Karpas-422 (cell line): ENCODE data around the gene TRIM74. TPM values are rescaled to one million over a fixed set of nuclear protein-coding genes. Genes with fewer than 3 reads are reported as not detected.
A peak's percentile ranks its signal among the peaks of the same experiment; 100 is the strongest.
"Not testable (repeated sequence)": the region's sequence is repeated elsewhere in the genome, so short reads cannot be mapped to it uniquely, and the experiment has no call there.

Experiments used
- DNase-seq: peaks from one replicate; pipeline ENCODE4 v3.0.0-alpha.2; 2015
- H2AFZ ChIP-seq: fragments of 200-600 bp; sonication (generic); 2 replicates; pipeline ENCODE4 v1.6.1; 2014; ENCODE audit warnings: antibody characterized with exemption, low read length, mixed read lengths
- H3K27ac ChIP-seq: fragments of 200-600 bp; sonication (generic); 2 replicates; pipeline ENCODE4 v1.5.1; 2014; ENCODE audit warnings: mild to moderate bottlenecking, low read length, moderate library complexity
- H3K27me3 ChIP-seq: fragments of 200-600 bp; sonication (generic); 2 replicates; pipeline ENCODE4 v1.6.1; 2014; ENCODE audit warnings: low read length, mixed read lengths
- H3K36me3 ChIP-seq: fragments of 200-600 bp; sonication (generic); 2 replicates; pipeline ENCODE4 v1.6.1; 2014; ENCODE audit warnings: low read length, mixed read lengths; ENCODE audit not compliant: insufficient read depth
- H3K4me1 ChIP-seq: fragments of 200-600 bp; sonication (generic); 2 replicates; pipeline ENCODE4 v1.6.1; 2014; ENCODE audit warnings: mild to moderate bottlenecking, low read length, mixed read lengths
- H3K4me2 ChIP-seq: fragments of 200-600 bp; sonication (generic); 2 replicates; pipeline ENCODE4 v1.6.1; 2014; ENCODE audit warnings: low read length, low read depth, mild to moderate bottlenecking; ENCODE audit not compliant: poor library complexity, severe bottlenecking
- H3K4me3 ChIP-seq: fragments of 200-600 bp; sonication (generic); 2 replicates; pipeline ENCODE4 v1.5.1; 2014; ENCODE audit warnings: mild to moderate bottlenecking, antibody characterized with exemption, low read length, mixed read lengths
- H3K79me2 ChIP-seq: fragments of 200-600 bp; sonication (generic); 2 replicates; pipeline ENCODE4 v1.6.1; 2014; ENCODE audit warnings: mild to moderate bottlenecking, low read length, mixed read lengths
- H3K9ac ChIP-seq: fragments of 200-600 bp; sonication (generic); 2 replicates; pipeline ENCODE4 v1.6.0; 2014; ENCODE audit warnings: low read length
- H3K9me2 ChIP-seq: fragments of 200-600 bp; sonication (generic), shearing (Covaris generic); replicated peaks from 2 replicates; pipeline ENCODE4 v1.6.0; 2014; ENCODE audit warnings: mild to moderate bottlenecking, low read length, moderate library complexity; ENCODE audit not compliant: insufficient read depth
- H3K9me3 ChIP-seq: fragments of 300-700, 200-600 bp; sonication (generic); 2 replicates; pipeline ENCODE4 v1.6.1; 2014; ENCODE audit warnings: low read length, mixed read lengths
- H4K20me1 ChIP-seq: fragments of 200-600 bp; sonication (generic); 2 replicates; pipeline ENCODE4 v1.6.1; 2014; ENCODE audit warnings: mild to moderate bottlenecking, antibody characterized with exemption, low read length, low read depth; ENCODE audit not compliant: insufficient read depth
- total RNA-seq: library from RNA; depleted of rRNA; stranded (reverse); fragments of >200 nt; shearing (Covaris generic); gene quantifications from 2 replicates; pipeline ENCODE4 v1.2.3, GENCODE V29; 2014; ENCODE audit warnings: low replicate concordance

Gene TRIM74
- total RNA-seq, 1 experiment from 2014 or later: not detected

DNA sequence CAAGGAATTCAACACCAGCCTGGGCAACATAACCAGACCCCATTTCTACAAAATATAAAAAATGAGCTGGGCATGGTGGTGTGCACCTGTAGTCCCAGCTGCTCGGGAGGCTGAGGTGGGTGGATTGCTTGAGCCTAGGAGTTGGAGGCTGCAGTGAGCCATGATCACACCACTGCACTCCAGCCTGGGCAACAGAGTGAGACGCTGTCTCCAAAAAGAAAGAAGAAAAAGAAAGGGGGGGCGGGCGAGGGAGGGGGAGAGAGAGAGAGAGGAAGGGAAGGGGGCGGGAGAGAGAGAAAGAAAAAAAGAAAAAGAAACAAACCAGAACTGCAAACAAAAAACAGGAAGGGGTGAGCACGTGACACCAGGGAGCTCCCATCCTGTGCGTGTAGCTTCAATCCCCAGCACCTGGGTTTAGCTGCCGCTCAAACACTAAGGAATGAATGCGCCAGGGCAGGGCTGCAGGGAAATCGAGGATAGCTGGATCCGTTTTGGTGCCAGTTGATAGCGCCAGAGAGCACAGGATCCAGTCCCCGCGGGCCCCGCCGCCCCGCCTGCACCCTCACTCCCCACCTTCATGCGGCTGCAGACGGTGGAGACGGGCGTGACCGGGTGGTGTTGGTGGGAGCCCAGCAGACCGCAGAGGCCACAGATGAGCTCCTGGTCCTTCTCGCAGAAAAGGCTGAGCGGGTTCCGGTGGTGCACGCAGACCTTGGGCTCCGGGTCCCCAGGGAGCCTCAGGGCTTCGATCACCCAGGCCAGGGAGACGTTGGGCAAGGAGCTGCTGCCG, 3.9 kb downstream of the TRIM74 start:
- not testable (repeated sequence) for DNase-seq, H3K9me2 ChIP-seq

DNA sequence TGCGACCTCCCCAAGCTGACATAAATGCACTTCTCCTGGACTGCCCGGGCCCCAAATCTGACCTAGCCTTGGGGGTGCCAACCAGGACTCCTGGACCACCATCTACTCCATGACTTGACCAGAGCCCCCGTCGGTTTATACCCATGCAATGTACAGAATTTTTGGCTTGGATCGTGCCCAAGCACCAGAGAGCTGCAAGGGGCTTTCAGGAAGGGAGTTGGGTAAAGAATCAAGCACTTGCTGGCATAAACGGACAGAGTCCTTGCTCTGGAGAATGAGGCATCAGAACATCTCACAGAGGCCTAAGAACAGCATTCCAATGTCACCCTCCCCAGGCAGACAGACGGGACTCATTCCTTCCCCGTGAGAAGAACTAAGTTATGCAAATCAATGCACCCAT, 6.2 kb downstream of the TRIM74 start:
- H3K4me2 ChIP-seq, H3K79me2 ChIP-seq, H3K4me3 ChIP-seq, H3K36me3 ChIP-seq, H3K27ac ChIP-seq, H4K20me1 ChIP-seq, H3K27me3 ChIP-seq, H3K9ac ChIP-seq, H3K4me1 ChIP-seq, H2AFZ ChIP-seq, DNase-seq, H3K9me2 ChIP-seq, H3K9me3 ChIP-seq: not testable (repeated sequence)

More for the DNA sequence above, 3.9 kb downstream of the TRIM74 start:
- not testable (repeated sequence) for H2AFZ ChIP-seq, H4K20me1 ChIP-seq, H3K4me1 ChIP-seq, H3K9me3 ChIP-seq, H3K4me3 ChIP-seq, H3K27ac ChIP-seq, H3K27me3 ChIP-seq, H3K4me2 ChIP-seq, H3K9ac ChIP-seq, H3K79me2 ChIP-seq, H3K36me3 ChIP-seq

DNA sequence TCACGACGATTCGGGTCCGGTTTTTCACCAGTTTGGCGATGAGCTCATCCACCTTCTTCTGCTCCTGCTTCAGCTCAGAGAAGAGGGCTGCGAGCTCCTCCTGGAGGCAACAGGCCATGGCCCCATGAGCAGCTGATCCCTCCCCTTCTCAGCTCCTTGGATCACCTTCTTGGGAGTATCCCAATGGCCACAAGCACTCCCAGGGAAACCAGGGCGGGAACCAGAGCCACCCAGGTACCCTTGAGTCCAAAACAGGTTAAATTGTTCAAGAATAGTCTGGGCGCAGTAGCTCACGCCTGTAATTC, 8.0 kb downstream of the TRIM74 start:
- not testable (repeated sequence) for H3K9me2 ChIP-seq, H3K27ac ChIP-seq, H3K27me3 ChIP-seq, H3K9ac ChIP-seq, H4K20me1 ChIP-seq, H3K9me3 ChIP-seq, H3K4me3 ChIP-seq, H3K36me3 ChIP-seq, H3K4me1 ChIP-seq, H2AFZ ChIP-seq, H3K4me2 ChIP-seq, H3K79me2 ChIP-seq, DNase-seq

DNA sequence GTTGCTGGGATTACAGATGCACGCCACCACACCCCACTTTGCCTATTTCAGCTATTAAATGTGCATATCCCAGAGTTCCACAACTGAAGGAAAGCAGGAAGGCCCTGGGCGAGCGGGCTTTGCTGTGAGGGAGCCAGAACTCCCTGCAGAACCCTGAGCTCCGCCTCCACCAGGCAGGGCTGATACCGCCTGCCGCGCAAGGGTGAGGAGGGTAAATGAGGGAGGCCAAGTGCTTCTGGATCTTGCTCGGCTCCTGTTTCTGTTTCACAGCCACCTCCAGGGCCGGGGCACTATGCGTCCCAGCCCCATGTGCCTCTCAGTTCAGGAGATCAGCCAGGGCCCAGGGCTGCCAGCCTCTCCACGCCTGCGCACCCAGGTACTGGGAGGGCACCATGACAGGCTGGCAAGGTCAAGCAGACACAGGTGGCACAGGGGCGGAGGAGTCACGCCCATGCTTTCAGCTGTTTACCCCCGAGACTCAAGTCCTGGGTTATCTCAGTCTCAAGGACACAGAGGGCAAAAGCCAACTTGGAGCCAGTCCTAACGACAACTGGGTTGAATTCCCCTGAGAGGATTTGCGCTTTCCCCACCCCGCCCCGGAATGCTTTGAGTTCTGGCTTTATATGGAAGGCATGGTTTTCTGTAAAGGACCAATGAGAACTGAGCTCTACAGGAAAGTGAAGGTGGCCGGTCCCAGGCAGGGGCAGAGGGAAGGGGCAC, 8.5 kb downstream of the TRIM74 start:
- not testable (repeated sequence) for H3K9me3 ChIP-seq, H3K79me2 ChIP-seq, H4K20me1 ChIP-seq, H3K9ac ChIP-seq, H3K9me2 ChIP-seq, H3K27ac ChIP-seq, H3K36me3 ChIP-seq, H3K4me2 ChIP-seq, H3K4me3 ChIP-seq, H3K4me1 ChIP-seq, H2AFZ ChIP-seq, H3K27me3 ChIP-seq, DNase-seq

DNA sequence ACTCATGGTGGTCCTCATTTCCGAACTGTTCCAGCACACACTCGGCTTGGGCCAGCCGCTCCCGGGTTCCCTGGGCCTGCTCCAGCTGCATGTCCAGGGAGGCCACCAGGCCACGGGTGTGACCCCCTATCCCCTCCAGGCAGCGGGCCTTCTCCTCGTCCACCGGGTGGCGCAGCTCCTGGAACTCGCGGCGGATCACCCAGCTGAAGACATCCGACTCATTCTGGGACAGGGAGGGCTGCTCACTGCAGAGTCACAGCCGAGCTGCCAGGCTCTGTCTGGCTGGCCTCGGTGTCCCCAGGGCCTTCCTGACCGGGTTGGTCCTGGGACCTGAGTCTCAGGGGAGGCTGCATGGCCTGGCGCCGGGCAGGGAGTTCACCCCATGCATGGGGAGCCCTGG, 9.2 kb downstream of the TRIM74 start:
- not testable (repeated sequence) for H3K4me3 ChIP-seq, H3K27me3 ChIP-seq, H3K4me2 ChIP-seq, H3K79me2 ChIP-seq, H3K9me2 ChIP-seq, H3K27ac ChIP-seq, H3K36me3 ChIP-seq, DNase-seq, H3K9me3 ChIP-seq, H2AFZ ChIP-seq, H4K20me1 ChIP-seq, H3K4me1 ChIP-seq, H3K9ac ChIP-seq

DNA sequence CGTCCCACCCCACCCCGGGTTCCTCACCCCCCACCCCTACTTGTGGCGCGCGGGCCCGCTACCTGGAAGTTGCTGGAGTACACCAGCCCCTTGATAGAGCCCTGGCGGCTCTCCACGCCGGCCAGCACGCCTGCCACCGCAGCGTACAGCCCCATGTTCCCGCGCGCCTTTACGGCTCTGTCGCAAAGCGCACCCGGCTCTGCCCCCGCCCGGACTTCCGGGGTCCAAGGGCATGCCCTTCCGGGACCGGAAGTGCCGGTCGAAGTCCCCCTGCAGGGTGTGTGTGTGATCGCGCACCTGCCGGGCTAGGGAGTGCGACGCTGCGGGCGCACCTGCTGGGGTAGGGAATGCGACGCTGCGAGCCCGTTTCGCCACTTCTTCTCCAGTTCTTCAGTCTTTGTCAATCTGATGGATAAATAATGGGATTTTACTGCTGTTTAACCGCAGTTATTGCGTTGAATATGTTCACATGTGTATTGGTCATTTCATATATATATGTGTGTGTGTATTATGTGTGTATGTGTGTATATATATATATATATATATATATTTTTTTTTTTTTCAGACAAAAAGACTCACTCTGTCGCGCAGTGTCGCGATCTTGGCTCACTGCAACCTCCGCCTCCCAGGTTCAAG, 14.6 kb downstream of the TRIM74 start:
- H3K79me2 ChIP-seq, H3K36me3 ChIP-seq, H3K9ac ChIP-seq, H3K9me3 ChIP-seq, H2AFZ ChIP-seq, H3K4me2 ChIP-seq, H3K27me3 ChIP-seq, H3K27ac ChIP-seq, H3K4me1 ChIP-seq, H3K4me3 ChIP-seq, H4K20me1 ChIP-seq, H3K9me2 ChIP-seq, DNase-seq: not testable (repeated sequence)

DNA sequence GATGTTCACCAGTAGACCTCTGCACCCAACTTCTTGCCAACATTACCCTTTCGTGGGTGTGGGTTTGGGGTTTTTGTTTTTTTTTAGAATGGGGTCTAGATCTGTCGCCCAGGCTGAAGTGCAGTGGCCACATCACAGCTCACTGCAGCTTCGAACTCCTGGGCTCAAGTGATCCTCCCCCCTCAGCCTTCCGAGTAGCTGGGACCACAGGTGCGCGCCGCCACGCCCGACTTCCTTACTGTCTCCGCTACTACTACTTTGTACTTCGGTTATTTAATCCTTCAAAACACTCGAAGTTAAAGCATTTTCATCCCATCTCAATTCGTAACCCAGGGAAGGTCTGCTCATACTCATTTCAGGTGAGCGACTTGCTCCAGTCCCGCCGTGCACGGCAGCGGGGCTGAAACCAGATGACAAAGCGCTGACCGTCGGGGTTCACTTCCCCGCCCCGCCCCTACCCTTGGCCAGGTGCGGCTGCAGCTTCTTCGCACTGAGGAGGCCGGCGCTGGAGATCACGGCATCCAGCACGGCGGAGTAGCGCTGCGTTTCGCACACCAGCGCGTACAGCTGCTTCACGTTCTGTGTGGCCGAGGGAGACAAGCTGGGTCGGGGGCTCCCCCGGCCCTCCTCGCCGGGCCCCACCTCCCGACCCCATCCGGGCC, 15.2 kb downstream of the TRIM74 start:
- not testable (repeated sequence) for H3K4me2 ChIP-seq

DNA sequence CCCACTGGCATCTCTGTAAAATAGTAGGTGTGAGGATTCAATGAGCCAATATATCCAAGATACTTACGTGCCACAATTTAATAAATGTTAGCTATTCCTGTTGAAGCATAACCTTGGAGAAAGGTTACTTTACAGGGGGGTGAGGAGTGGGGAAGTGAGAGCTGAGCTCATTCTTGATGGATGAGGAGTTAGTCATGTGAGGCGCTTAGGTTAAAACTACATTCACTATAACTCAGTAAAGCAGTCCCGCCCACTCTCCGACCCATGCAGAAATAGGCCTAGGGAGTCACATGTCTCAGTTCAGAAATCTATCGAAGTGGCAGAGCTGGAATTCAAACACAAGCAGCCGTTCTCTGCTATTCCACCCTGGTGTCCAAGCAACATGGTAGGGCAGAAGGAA, 18.8 kb downstream of the TRIM74 start:
- not testable (repeated sequence) for H3K27ac ChIP-seq, H3K4me3 ChIP-seq, H2AFZ ChIP-seq, H3K36me3 ChIP-seq, H3K4me2 ChIP-seq, H3K9me2 ChIP-seq, DNase-seq, H3K4me1 ChIP-seq, H3K9me3 ChIP-seq, H3K79me2 ChIP-seq, H3K9ac ChIP-seq, H3K27me3 ChIP-seq, H4K20me1 ChIP-seq

More for the DNA sequence above, 15.2 kb downstream of the TRIM74 start:
- not testable (repeated sequence) for H3K36me3 ChIP-seq, H3K27ac ChIP-seq, H3K9ac ChIP-seq, H4K20me1 ChIP-seq, DNase-seq, H3K9me3 ChIP-seq, H3K4me1 ChIP-seq, H2AFZ ChIP-seq, H3K79me2 ChIP-seq, H3K27me3 ChIP-seq, H3K9me2 ChIP-seq
- peak overlapping the region; percentile 51; the same call in 1 of the 2 replicates for H3K4me3 ChIP-seq
